Tongue (tissue), 2 donors: ENCODE data around the gene HIVEP3. TPM values are rescaled to one million over a fixed set of nuclear protein-coding genes. Genes with fewer than 3 reads are reported as not detected.

Experiments
- DNase-seq: peaks from one replicate; pipeline ENCODE4 v3.0.0-alpha.2; 2015
- total RNA-seq: library from RNA; depleted of rRNA; stranded (reverse); fragments of >200 nt; gene quantifications from one replicate; pipeline ENCODE4 v1.2.3, GENCODE V29; 2014

Gene HIVEP3
- total RNA-seq, 1 donor from 2014 or later: 2.5 TPM

DNA sequence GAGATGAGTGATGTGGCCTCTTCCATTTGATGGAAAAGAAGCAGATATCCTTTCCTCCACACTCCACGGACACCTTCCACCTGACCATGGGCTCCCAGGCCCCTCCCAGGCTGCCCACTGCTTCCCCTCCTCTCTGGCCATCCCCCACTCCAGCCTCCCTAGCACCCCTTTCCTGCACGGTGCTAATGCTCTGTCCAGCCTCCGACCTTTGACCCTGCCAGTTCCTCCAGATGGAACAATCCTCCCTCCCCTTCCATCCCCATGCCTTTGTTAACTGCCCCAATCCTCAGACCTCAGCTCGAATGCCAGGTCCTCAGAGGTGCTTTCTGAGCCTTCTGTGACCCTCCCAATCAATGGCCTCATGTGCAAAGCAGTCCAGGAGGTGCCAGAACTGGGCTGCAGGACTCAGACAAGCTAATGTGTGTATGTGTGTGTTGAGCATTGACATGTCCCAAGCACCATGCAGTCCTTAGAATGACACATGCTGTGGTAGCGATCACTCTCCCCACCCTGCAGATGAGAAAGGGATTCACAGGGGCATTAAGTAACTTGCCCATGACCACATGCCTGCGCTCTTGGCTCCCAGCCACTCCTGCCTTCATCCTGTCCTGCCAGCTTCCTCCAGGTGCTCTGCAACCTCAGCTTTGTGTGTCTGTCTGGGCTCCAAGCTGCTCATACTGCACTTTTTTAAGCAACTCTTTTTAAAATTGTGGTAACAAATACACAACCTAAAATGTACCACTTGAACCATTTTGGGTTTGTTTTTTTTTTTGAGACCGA lies 370.8 kb downstream of the HIVEP3 start:
- no peak for DNase-seq

DNA sequence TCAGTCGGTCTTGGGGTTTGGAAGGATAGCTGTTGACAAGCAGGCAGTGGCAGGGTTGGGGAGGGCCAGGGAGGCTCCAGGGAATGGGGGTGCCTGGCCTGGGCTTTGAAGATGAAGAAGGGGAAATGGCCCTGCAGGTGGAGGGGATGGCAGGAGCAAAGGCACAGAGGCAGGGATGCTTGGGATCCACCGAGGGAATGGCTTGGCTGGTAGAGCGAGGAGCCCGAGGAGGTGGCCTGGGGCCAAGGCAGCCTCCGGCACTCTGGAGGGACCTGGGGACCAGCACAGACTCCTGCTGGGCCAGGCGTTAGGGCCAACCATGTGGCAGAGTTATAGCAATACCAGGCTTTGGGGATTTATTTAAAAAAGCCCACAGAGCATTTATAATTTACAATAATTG lies 371.4 kb downstream of the HIVEP3 start:
- no peak for DNase-seq

GRCh38 chr1:41546833-41547135 lies 371.9 kb downstream of the HIVEP3 start:
- DNase-seq: no peak

- no peak for DNase-seq
Observed at GRCh38 chr1:41545996-41546832, 372.5 kb downstream of the HIVEP3 start.

DNA sequence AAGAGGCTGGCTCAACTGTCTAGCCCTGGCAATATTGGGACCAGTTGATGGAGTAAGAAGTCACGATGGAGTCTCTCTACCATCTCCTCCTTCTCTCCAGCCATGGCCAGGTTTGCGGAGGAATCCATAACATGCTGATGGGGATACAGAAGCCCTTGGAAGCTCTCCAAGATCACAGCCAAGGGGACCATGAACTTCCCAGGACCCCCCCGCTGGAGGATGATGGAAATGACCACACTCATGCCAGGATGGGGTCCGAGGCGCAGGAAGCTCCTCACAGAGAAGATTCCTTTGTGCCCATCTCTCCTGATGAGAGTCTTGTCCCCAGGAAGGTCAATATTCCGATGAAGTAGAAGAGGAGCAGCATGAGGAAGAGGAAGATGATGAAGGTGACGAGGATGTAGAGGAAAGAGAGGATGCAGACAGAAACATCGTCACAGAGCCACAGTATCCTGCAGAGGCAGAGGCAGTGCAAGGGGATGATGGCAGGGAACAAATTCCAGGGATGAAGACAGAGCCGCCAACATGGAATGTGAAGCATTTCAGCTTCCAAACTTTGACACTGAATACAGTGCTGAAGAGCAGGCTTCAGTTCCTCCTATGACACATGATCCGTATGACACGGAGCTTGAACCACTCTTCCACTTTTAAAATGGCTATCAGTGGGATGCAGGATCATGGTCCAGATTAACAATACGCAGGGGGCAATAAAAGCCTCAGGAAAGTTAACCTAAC lies 376.4 kb downstream of the HIVEP3 start:
- DNase-seq: no peak

GRCh38 chr1:41541592-41541952 lies 377.1 kb downstream of the HIVEP3 start:
- DNase-seq: no peak

- no peak for DNase-seq
Observed at GRCh38 chr1:41540886-41541591, 377.7 kb downstream of the HIVEP3 start.

- DNase-seq: no peak
Observed at GRCh38 chr1:41539999-41540398, 378.7 kb downstream of the HIVEP3 start.

DNA sequence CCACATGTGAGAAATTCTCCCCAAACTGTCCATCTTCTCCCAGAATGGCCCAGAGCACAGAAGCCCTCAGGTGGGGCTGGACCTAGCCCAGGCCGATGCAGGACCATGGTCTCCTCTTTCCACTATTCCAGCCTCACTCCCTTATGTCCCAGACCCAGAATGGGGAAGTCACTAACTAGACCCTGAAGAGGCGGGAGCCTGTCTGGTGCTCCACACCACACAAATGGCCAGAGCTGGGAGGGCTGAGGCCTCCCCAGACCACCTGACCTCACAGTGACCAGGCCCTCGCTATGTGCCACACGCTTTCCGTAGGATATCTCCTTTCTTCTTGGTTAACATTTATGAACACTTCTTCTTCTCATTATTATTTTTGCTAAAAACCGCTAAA lies 379.3 kb downstream of the HIVEP3 start:
- DNase-seq: no peak

GRCh38 chr1:41538741-41539417 lies 379.8 kb downstream of the HIVEP3 start:
- no peak for DNase-seq

GRCh38 chr1:41537788-41538351 lies 380.9 kb downstream of the HIVEP3 start:
- DNase-seq: peak; percentile 80

DNA sequence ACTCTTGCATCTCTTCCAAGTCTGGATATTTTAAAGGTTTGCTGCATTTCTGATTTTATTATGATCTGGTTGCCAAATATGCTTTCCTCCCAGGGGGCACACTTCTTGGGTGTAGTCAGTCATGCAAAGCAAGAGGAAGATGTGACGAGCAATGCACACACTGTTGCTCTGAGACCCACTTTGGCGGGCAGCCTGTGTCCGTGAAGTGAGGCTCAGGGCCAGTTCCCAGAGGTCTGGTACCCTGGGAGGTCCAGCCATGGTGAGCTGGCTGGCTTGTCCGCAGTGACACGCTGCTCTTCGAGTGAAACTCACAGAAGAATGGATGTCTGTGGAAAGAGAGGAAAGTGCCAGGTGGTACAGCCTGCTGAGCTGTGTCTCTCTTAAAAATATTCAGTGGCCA lies 381.5 kb downstream of the HIVEP3 start:
- DNase-seq: no peak

- DNase-seq: peak; percentile 62
Observed at GRCh38 chr1:41536361-41536802, 382.3 kb downstream of the HIVEP3 start.

- peak; percentile 5 for DNase-seq
Observed at GRCh38 chr1:41535716-41536115, 383.0 kb downstream of the HIVEP3 start.

GRCh38 chr1:41535276-41535675 lies 383.4 kb downstream of the HIVEP3 start:
- DNase-seq: peak; percentile 0

DNA sequence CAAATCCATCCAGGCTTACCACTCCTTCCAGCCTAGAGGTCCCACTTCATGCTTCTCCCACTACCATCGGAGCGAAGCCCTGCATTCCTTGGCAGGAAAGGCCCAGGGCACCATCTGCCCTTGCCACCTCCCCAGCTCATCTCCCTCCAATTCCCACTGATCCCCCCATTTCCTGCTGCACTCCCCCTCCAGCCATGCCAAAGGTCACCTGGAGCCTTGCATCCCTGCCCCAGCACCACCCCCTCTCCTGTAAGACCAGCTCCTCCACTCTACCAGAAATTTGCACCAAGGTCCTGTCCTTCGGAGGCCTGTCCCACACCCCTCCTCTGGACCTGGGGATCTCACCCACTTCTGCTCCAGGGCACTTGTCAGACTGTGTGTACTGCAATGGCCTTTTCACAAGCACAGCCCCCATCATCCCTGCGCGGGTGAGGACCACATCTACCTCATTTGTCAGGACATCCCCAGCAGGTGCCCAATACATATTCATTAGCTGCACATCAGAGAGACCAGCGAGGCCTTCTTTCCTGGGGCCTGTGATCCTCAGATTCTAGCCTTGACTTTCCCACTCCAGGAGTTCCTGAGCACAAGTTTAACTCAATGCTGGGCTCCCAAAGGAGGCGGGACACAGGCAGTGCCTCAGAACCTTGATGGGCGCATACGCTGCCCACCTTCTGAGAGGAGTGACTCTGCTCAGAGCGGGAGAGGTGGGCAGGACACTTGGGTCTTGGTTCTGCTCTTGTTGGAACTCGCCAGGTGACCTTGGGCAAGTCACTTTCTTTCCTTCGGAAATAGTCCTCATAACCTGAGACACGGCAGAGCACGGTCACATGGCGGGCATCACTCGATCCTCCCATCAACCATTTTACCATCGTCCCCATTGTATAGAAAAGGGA lies 384.3 kb downstream of the HIVEP3 start:
- peak; percentile 0 for DNase-seq

DNA sequence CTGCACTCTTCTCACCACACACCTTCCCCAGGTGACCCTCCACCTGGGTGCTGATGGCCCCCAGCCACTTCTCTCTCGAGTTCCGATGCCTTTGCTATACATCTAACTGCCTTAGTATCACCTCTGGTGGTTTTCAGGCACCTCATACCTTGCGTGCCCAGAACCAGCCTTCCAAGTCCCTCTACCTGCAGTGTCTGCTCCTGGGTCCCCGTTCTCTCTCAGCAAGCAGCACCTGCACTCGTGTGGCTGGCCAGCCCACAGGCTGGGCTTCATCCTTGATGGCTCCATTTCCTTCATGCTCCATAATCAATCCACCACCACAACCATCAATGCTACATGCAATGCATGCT lies 385.0 kb downstream of the HIVEP3 start:
- DNase-seq: no peak

DNA sequence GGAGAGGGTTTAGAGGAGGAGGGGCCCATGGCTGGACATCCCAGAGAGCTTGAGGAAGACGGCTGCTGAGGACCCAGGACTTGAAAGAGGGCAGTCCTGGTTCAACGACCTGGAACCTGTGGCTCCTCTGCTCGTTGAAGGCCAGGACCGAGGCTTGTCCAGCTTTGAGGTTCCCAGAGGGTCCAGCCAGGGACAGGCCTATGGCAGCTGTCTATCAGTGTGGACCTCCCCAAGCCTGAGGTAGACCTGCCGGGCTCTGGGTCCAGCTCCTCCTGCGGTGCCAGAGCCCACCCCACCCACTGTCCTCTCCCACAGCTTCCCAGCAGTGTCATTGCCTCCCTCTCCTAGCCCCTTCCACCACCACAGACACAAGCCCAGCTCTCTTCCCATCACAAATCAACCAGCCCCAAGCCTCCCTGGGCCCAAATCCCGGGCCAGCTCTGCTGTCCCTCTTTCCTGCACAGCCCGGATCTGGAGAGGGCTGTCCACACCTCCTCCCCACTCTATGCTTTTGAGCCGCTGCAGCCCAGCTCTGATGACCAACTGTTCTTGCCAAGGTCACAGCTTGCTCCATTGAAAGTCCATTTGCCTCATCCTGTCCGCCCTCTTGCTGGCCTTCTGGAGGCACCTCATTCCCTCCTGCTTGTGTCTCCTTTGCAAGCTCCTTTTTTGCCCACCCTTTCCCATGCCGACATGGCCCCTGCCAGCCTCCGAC lies 385.5 kb downstream of the HIVEP3 start:
- DNase-seq: no peak

- no peak for DNase-seq
Observed at GRCh38 chr1:41532206-41532975, 386.3 kb downstream of the HIVEP3 start.
